Endodermal cell (in vitro differentiated cells): ENCODE results near the gene PARD3B. TPM values are rescaled to one million over a fixed set of nuclear protein-coding genes. Genes with fewer than 3 reads are reported as not detected.

Source experiments
- DNase-seq: peaks from one replicate; pipeline ENCODE4 v3.0.0-alpha.2; 2017
- H3K27ac ChIP-seq: 2 replicates; pipeline ENCODE4 v1.5.1; 2013; ENCODE audit warnings: mild to moderate bottlenecking, low read depth, low read length, moderate library complexity
- H3K27me3 ChIP-seq: 2 replicates; pipeline ENCODE4 v1.6.1; 2013; ENCODE audit warnings: mild to moderate bottlenecking, low read length, moderate library complexity; ENCODE audit not compliant: insufficient read depth, control insufficient read depth, poor library complexity, severe bottlenecking
- H3K36me3 ChIP-seq: 2 replicates; pipeline ENCODE4 v1.7.0; 2013; ENCODE audit warnings: mild to moderate bottlenecking, low read length, moderate library complexity; ENCODE audit not compliant: control insufficient read depth, insufficient read depth
- H3K4me1 ChIP-seq: one replicate; pipeline ENCODE4 v1.7.0; 2013; ENCODE audit warnings: low read length; ENCODE audit not compliant: control insufficient read depth, insufficient read depth
- H3K4me3 ChIP-seq: 2 replicates; pipeline ENCODE4 v1.5.1; 2013; ENCODE audit warnings: mild to moderate bottlenecking, low read length, moderate library complexity
- H3K9ac ChIP-seq: 2 replicates; pipeline ENCODE4 v1.6.1; 2013; ENCODE audit warnings: mild to moderate bottlenecking, low read length, moderate library complexity; ENCODE audit not compliant: poor library complexity, severe bottlenecking; ENCODE audit errors: extremely low read depth
- H3K9me3 ChIP-seq: 2 replicates; pipeline ENCODE4 v1.6.1; 2013; ENCODE audit warnings: mild to moderate bottlenecking, low read length, moderate library complexity; ENCODE audit not compliant: control insufficient read depth
- H3K27ac Mint-ChIP-seq: 2 replicates; pipeline ENCODE4 v1.8.0; 2020; ENCODE audit warnings: mixed read lengths
- H3K27me3 Mint-ChIP-seq: 2 replicates; pipeline ENCODE4 v1.8.0; 2021; ENCODE audit warnings: mild to moderate bottlenecking, mixed read lengths; ENCODE audit not compliant: insufficient read depth
- H3K36me3 Mint-ChIP-seq: 2 replicates; pipeline ENCODE4 v1.8.0; 2020; ENCODE audit warnings: low read depth, mixed read lengths
- H3K4me1 Mint-ChIP-seq: 2 replicates; pipeline ENCODE4 v1.8.0; 2020; ENCODE audit warnings: mixed read lengths
- H3K4me3 Mint-ChIP-seq: 2 replicates; pipeline ENCODE4 v1.8.0; 2020; ENCODE audit warnings: mild to moderate bottlenecking, moderate library complexity, mixed read lengths
- H3K9me3 Mint-ChIP-seq: 2 replicates; pipeline ENCODE4 v1.8.0; 2020; ENCODE audit warnings: mild to moderate bottlenecking, mixed read lengths
- WGBS, 2 experiments: methylation state at CpG; one replicate each; pipeline versions ENCODE4 v1.1.5 to v1.1.7; 2013; ENCODE audit warnings: missing lambda C conversion rate in 2 of 2, mixed read lengths in 1 of 2; ENCODE audit not compliant: insufficient coverage in 1 of 2, insufficient read length in 1 of 2; 5-methylcytosine and 5-hydroxymethylcytosine counted together
- total RNA-seq, 2 donors: library from RNA; stranded (reverse); fragmentation: NEBNext Ultra II Directional in 1 of 2; extraction: Animal tissue kit (Norgen Biotek cat#: 25700) in 1 of 2; gene quantifications; 2 replicates in 1 of 2; 3 replicates in 1 of 2; pipeline ENCODE4 v1.2.1, GENCODE V29; 2021
- TF ChIP-seq, protein P1 (sequence below): fragments of 200-600 bp; sonication (generic); conservative IDR thresholded peaks from 2 replicates; pipeline ENCODE4 v1.5.0; 2021; ENCODE audit warnings: antibody characterized with exemption, mild to moderate bottlenecking

The PARD3B gene
- total RNA-seq, 2 donors from 2014 or later = 2.5 to 5.6 TPM

DNA sequence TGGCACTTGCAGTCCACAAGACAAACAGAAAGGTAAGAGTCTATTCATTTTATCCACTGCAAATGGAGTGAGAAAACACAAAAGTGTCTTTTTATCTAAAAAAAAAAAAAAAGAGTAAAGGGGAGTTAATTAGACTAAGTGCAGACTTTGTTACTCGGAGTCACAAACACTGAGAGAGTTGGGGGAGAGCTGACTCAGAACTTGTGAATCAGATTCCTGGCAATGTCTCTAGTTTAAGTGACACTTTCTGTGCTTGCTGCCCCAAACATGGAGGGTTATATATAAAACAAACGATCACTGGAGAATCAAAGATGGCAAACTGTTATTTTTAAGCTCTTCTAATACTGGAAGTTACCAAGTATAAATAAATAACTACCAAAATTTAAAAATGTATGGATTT, 631.3 kb downstream of the PARD3B start:
- Mint-ChIP-seq H3K27ac (no peak overlapping the region), H3K9me3 (no peaks in the 10 kb centered on the region), H3K36me3 (no peaks in the 10 kb centered on the region), H3K4me1 (peaks cover 21% of the 10 kb centered on the region), H3K27me3 (no peaks in the 10 kb centered on the region), H3K4me3 (no peak overlapping the region)
- TF ChIP-seq, protein P1, sequence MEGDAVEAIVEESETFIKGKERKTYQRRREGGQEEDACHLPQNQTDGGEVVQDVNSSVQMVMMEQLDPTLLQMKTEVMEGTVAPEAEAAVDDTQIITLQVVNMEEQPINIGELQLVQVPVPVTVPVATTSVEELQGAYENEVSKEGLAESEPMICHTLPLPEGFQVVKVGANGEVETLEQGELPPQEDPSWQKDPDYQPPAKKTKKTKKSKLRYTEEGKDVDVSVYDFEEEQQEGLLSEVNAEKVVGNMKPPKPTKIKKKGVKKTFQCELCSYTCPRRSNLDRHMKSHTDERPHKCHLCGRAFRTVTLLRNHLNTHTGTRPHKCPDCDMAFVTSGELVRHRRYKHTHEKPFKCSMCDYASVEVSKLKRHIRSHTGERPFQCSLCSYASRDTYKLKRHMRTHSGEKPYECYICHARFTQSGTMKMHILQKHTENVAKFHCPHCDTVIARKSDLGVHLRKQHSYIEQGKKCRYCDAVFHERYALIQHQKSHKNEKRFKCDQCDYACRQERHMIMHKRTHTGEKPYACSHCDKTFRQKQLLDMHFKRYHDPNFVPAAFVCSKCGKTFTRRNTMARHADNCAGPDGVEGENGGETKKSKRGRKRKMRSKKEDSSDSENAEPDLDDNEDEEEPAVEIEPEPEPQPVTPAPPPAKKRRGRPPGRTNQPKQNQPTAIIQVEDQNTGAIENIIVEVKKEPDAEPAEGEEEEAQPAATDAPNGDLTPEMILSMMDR = no peak
- H3K9ac ChIP-seq = no peak overlapping the region
- no peak for DNase-seq
- no peaks in the 10 kb centered on the region for H3K4me1 ChIP-seq
- H3K27me3 ChIP-seq = no peaks in the 10 kb centered on the region
- no peaks in the 10 kb centered on the region for H3K36me3 ChIP-seq
- no peak overlapping the region for H3K27ac ChIP-seq
- no peak overlapping the region for H3K4me3 ChIP-seq
- WGBS, 2 experiments = 70 to 85% methylated on average over 1 to 2 of the region's 2 CpGs
- no peaks in the 10 kb centered on the region for H3K9me3 ChIP-seq

DNA sequence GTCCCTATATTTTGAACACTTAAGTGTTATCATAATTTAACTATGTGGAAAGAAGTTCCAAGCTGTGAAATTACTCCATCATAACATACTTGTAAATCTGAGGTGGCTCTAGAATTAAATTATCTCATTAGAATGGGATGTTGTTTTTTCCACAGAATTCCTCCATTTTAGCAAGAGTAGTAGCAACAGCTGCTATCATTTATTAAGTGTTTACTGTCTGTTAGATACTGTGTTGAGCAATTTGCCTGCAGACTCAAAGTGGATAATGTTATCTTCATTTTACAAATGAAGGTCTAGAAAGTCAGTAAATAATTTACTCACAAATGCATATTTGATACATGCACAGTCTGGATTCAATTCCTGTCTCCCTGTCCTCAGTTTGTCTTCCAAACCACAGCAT, 632.3 kb downstream of the PARD3B start:
- no peaks in the 10 kb centered on the region for H3K36me3 Mint-ChIP-seq
- Histone ChIP-seq H3K4me3 (no peak overlapping the region), H3K9ac (no peak overlapping the region), H3K4me1 (no peaks in the 10 kb centered on the region), H3K27ac (no peak overlapping the region), H3K9me3 (no peaks in the 10 kb centered on the region), H3K36me3 (no peaks in the 10 kb centered on the region), H3K27me3 (no peaks in the 10 kb centered on the region)
- peaks cover 18% of the 10 kb centered on the region for H3K4me1 Mint-ChIP-seq
- no peak overlapping the region for H3K4me3 Mint-ChIP-seq
- no peak for DNase-seq
- TF ChIP-seq, protein P1 = no peak
- H3K27me3 Mint-ChIP-seq = no peaks in the 10 kb centered on the region
- H3K27ac Mint-ChIP-seq = no peak overlapping the region
- H3K9me3 Mint-ChIP-seq = no peaks in the 10 kb centered on the region

DNA sequence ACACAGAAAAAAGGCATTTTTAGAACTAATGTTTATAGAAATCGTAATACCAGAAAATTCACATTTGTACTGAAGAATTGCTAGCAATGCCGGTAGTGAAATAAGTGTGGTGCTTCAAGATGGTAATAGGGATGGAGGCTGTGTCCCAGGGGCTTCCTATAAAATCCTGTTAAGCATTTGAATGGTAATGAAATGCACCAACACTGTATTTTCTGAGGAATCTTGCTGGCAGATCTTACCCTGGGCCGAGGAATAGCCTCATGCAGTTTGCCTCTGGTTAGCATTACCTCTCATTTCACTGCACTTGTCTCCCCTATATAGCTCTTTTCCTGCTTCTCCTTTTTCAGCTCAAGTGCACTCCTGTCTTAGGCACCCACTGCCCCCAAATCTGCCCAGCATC, 635.5 kb downstream of the PARD3B start:
- H3K27me3 Mint-ChIP-seq = no peaks in the 10 kb centered on the region

More for the DNA sequence above, 635.5 kb downstream of the PARD3B start:
- H3K9ac ChIP-seq = no peak overlapping the region
- H3K27ac ChIP-seq = no peak overlapping the region
- no peaks in the 10 kb centered on the region for H3K4me1 ChIP-seq
- no peak overlapping the region for H3K4me3 ChIP-seq
- H3K9me3 ChIP-seq = no peaks in the 10 kb centered on the region
- 88 to 95% methylated on average over 3 of the region's 3 CpGs for WGBS, 2 experiments
- no peaks in the 10 kb centered on the region for H3K36me3 ChIP-seq
- DNase-seq = no peak
- no peaks in the 10 kb centered on the region for H3K36me3 Mint-ChIP-seq
- no peaks in the 10 kb centered on the region for H3K27me3 ChIP-seq
- no peak overlapping the region for H3K4me3 Mint-ChIP-seq
- H3K9me3 Mint-ChIP-seq = no peaks in the 10 kb centered on the region
- H3K27ac Mint-ChIP-seq = no peak overlapping the region
- H3K4me1 Mint-ChIP-seq = peaks cover 16% of the 10 kb centered on the region
- TF ChIP-seq, protein P1 = no peak
